ENCODE measurements around the gene BCAS3.

GRCh38 chr17:61255647-61256046 is 578.0 kb downstream of the BCAS3 start:
- no peak for TF ChIP-seq CTCF (IDR thresholded peaks at IDR 0.05)
- no peak for TF ChIP-seq POLR2A (IDR thresholded peaks at IDR 0.05)
